K562 (cell line): ENCODE results near the gene CRADD. TPM values are rescaled to one million over a fixed set of nuclear protein-coding genes. Genes with fewer than 3 reads are reported as not detected.
A peak's percentile ranks its signal among the peaks of the same experiment; 100 is the strongest.

Source experiments
- CCNT2 ChIP-seq: IDR thresholded peaks from 2 replicates; pipeline ENCODE4 v1.6.1; 2011; ENCODE audit warnings: borderline replicate concordance, low read depth, mild to moderate bottlenecking, moderate library complexity, mixed read lengths, low read length; ENCODE audit not compliant: insufficient read length; ENCODE audit errors: extremely low read depth
- HLTF ChIP-seq: fragments of 450-650 bp; IDR thresholded peaks from 2 replicates; pipeline ENCODE4 v1.6.1; 2016
- HNRNPUL1 ChIP-seq: fragments of 200-400 bp; formaldehyde crosslinking; IDR thresholded peaks from 2 replicates; pipeline ENCODE4 v1.6.1; 2017; ENCODE audit warnings: low read length
- KDM1A ChIP-seq, 2 experiments: fragments of 450-650 bp; IDR thresholded peaks; 2 replicates each; pipeline ENCODE4 v1.6.1; 2016; ENCODE audit warnings: mild to moderate bottlenecking in 2 of 2
- MYC ChIP-seq, 2 experiments: fragments of 250-450 bp in 1 of 2; sonication (Bioruptor Pico) in 1 of 2; IDR thresholded peaks; 2 replicates each; pipeline versions ENCODE4 v1.5.1 to v1.6.1; 2012 to 2021; ENCODE audit warnings: low read depth in 2 of 2, borderline replicate concordance in 1 of 2, improper control_type of control experiment in 1 of 2, low read length in 1 of 2, mild to moderate bottlenecking in 1 of 2, moderate library complexity in 1 of 2
- NFIC ChIP-seq: fragments of 450-650 bp; IDR thresholded peaks from 2 replicates; pipeline ENCODE4 v1.6.1; 2017; ENCODE audit warnings: mild to moderate bottlenecking, inconsistent platforms
- PML ChIP-seq: IDR thresholded peaks from 2 replicates; pipeline ENCODE4 v1.6.1; 2012; ENCODE audit warnings: low read length, inconsistent platforms
- POLR2AphosphoS5 ChIP-seq: IDR thresholded peaks from 2 replicates; pipeline ENCODE4 v1.6.1; 2011; ENCODE audit warnings: mild to moderate bottlenecking, low read depth, low read length, moderate library complexity; ENCODE audit not compliant: control insufficient read depth, insufficient read depth
- PYGO2 ChIP-seq: fragments of 450-650 bp; IDR thresholded peaks from 2 replicates; pipeline ENCODE4 v1.6.1; 2016; ENCODE audit warnings: mild to moderate bottlenecking, missing genetic modification characterization, moderate library complexity, missing compliant biosample characterization
- RCOR1 ChIP-seq, 2 experiments: IDR thresholded peaks; 2 replicates each; pipeline ENCODE4 v1.6.1; 2012; ENCODE audit warnings: low read depth in 2 of 2, low read length in 2 of 2, borderline replicate concordance in 1 of 2, improper control_type of control experiment in 1 of 2
- SIX5 ChIP-seq, 2 experiments: IDR thresholded peaks; 2 replicates each; pipeline ENCODE4 v1.6.1; 2011; ENCODE audit warnings: low read length in 2 of 2, borderline replicate concordance in 1 of 2, low read depth in 1 of 2, mild to moderate bottlenecking in 1 of 2, moderate library complexity in 1 of 2; ENCODE audit not compliant: insufficient read depth in 1 of 2
- TCF3 ChIP-seq: sonication (generic); formaldehyde crosslinking; IDR thresholded peaks from 2 replicates; pipeline ENCODE4 v1.4.0; 2020; ENCODE audit warnings: mild to moderate bottlenecking, missing genetic modification reagents
- VEZF1 ChIP-seq: fragments of 200-800 bp; sonication (Bioruptor generic); IDR thresholded peaks from 2 replicates; pipeline ENCODE4 v1.6.1; 2017; ENCODE audit warnings: missing genetic modification characterization, missing compliant biosample characterization
- ZFP36 ChIP-seq: fragments of 150-350 bp; IDR thresholded peaks from 2 replicates; pipeline ENCODE4 v1.6.1; 2018; ENCODE audit warnings: low read length, low read depth; ENCODE audit not compliant: partially characterized antibody
- ZKSCAN8 ChIP-seq: fragments of 200-800 bp; sonication (Bioruptor generic); IDR thresholded peaks from 2 replicates; pipeline ENCODE4 v1.6.1; 2016; ENCODE audit warnings: missing genetic modification characterization, missing compliant biosample characterization
- ZNF263 ChIP-seq: sonication (generic); formaldehyde crosslinking; IDR thresholded peaks from 2 replicates; pipeline ENCODE4 v1.8.0; 2022; ENCODE audit warnings: mild to moderate bottlenecking, missing genetic modification reagents, borderline replicate concordance
- ZNF316 ChIP-seq: fragments of 450-650 bp; IDR thresholded peaks from 2 replicates; pipeline ENCODE4 v1.6.1; 2016
- polyA plus RNA-seq, 8 experiments: library from polyadenylated mRNA; depleted of rRNA in 4 of 8; stranded (reverse) in 5 of 8; unstranded in 3 of 8; fragments of >200 nt; fragmentation: Nextera tagmentation in 2 of 8; fragmentation: Illumina TruSeq in 1 of 8; extraction: Ambion mirVana in 2 of 8; extraction: Trizol in 1 of 8; gene quantifications; 2 replicates each; pipeline versions ENCODE4 v1.2.1 to v1.2.3, GENCODE V29; 2011 to 2014; ENCODE audit warnings: inconsistent platforms in 1 of 8, missing spikeins in 1 of 8
- total RNA-seq, 7 experiments: library from RNA; depleted of rRNA in 6 of 7; stranded (reverse); fragments of >200 nt in 6 of 7; fragmentation: Illumina TruSeq in 2 of 7; extraction: Trizol in 2 of 7; gene quantifications; 2 replicates each; pipeline versions ENCODE4 v1.2.1 to v1.2.3, GENCODE V29; 2011 to 2021; ENCODE audit warnings: low replicate concordance in 1 of 7
- TF ChIP-seq, protein P1 (sequence below), 2 experiments: fragments of 450-650 bp in 1 of 2; sonication (generic) in 1 of 2; formaldehyde crosslinking in 1 of 2; IDR thresholded peaks in 1 of 2; conservative IDR thresholded peaks in 1 of 2; 2 replicates each; pipeline versions ENCODE4 v1.6.1 to v1.8.1; 2016 to 2023; ENCODE audit warnings: mild to moderate bottlenecking in 2 of 2, moderate library complexity in 2 of 2, inconsistent platforms in 1 of 2, missing genetic modification reagents in 1 of 2
- TF ChIP-seq, protein P2 (sequence below): fragments of 450-650 bp; conservative IDR thresholded peaks from 2 replicates; pipeline ENCODE4 v1.6.1; 2016; ENCODE audit warnings: missing genetic modification characterization, low read depth, mild to moderate bottlenecking, control low read depth, missing compliant biosample characterization
- TF ChIP-seq, protein P3 (sequence below): fragments of 250-450 bp; sonication (Bioruptor Pico); IDR thresholded peaks from 2 replicates; pipeline ENCODE4 v1.8.0; 2022; ENCODE audit warnings: inconsistent platforms
- TF ChIP-seq, protein P4 (sequence below): sonication (generic); formaldehyde crosslinking; IDR thresholded peaks from 2 replicates; pipeline ENCODE4 v1.8.0; 2022; ENCODE audit warnings: missing genetic modification reagents, mild to moderate bottlenecking, borderline replicate concordance

CRADD gene
- total and polyA plus RNA-seq, 9 of the 15 experiments (the other 6 are each of a cell fraction or from before 2014, with no cell fraction given), result 20.5 to 41.1 (median 25.9) TPM

- TF ChIP-seq CCNT2, result no peak
- TF ChIP-seq, protein P1, sequence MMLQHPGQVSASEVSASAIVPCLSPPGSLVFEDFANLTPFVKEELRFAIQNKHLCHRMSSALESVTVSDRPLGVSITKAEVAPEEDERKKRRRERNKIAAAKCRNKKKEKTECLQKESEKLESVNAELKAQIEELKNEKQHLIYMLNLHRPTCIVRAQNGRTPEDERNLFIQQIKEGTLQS (IDR thresholded peaks at IDR 0.05), result no peak
- TF ChIP-seq, protein P1 (CRISPR knock-in tag; conservative IDR thresholded peaks at IDR 0.05), result no peak
- no peak for TF ChIP-seq SIX5 (IDR thresholded peaks at IDR 0.05; ENCODE audit: borderline replicate concordance in 1 of 2, insufficient read depth in 1 of 2, low read depth in 1 of 2, low read length in 2 of 2)
- TF ChIP-seq, protein P2, sequence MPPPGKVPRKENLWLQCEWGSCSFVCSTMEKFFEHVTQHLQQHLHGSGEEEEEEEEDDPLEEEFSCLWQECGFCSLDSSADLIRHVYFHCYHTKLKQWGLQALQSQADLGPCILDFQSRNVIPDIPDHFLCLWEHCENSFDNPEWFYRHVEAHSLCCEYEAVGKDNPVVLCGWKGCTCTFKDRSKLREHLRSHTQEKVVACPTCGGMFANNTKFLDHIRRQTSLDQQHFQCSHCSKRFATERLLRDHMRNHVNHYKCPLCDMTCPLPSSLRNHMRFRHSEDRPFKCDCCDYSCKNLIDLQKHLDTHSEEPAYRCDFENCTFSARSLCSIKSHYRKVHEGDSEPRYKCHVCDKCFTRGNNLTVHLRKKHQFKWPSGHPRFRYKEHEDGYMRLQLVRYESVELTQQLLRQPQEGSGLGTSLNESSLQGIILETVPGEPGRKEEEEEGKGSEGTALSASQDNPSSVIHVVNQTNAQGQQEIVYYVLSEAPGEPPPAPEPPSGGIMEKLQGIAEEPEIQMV (tag), result no peak
- TF ChIP-seq ZNF316, result no peak
- peak; percentile 57 for TF ChIP-seq POLR2AphosphoS5
- TF ChIP-seq ZFP36, result no peak
- TF ChIP-seq NFIC, result peak; percentile 74
- TF ChIP-seq TCF3 (CRISPR knock-in tag), result peak; percentile 79
- TF ChIP-seq PYGO2 (tag), result no peak
- TF ChIP-seq KDM1A (IDR thresholded peaks at IDR 0.05), result peak; percentile 45 to 62; a peak in 2 of 4 replicates
- peak; percentile 68; the same call in 1 of the 2 replicates for TF ChIP-seq PML
- no peak for TF ChIP-seq VEZF1 (CRISPR knock-in tag)
- TF ChIP-seq, protein P3, sequence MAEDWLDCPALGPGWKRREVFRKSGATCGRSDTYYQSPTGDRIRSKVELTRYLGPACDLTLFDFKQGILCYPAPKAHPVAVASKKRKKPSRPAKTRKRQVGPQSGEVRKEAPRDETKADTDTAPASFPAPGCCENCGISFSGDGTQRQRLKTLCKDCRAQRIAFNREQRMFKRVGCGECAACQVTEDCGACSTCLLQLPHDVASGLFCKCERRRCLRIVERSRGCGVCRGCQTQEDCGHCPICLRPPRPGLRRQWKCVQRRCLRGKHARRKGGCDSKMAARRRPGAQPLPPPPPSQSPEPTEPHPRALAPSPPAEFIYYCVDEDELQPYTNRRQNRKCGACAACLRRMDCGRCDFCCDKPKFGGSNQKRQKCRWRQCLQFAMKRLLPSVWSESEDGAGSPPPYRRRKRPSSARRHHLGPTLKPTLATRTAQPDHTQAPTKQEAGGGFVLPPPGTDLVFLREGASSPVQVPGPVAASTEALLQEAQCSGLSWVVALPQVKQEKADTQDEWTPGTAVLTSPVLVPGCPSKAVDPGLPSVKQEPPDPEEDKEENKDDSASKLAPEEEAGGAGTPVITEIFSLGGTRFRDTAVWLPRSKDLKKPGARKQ, result no peak
- TF ChIP-seq HNRNPUL1, result no peak
- TF ChIP-seq MYC (IDR thresholded peaks at IDR 0.05; ENCODE audit: low read depth, low read length), result no peak
- TF ChIP-seq MYC (CRISPR knock-in tag; IDR thresholded peaks at IDR 0.05; ENCODE audit: borderline replicate concordance, low read depth), result no peak
- TF ChIP-seq, protein P4, sequence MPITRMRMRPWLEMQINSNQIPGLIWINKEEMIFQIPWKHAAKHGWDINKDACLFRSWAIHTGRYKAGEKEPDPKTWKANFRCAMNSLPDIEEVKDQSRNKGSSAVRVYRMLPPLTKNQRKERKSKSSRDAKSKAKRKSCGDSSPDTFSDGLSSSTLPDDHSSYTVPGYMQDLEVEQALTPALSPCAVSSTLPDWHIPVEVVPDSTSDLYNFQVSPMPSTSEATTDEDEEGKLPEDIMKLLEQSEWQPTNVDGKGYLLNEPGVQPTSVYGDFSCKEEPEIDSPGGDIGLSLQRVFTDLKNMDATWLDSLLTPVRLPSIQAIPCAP (CRISPR knock-in tag), result no peak
- no peak for TF ChIP-seq ZKSCAN8 (CRISPR knock-in tag)
- TF ChIP-seq RCOR1 (IDR thresholded peaks at IDR 0.05; ENCODE audit: borderline replicate concordance in 1 of 2, low read depth in 2 of 2, low read length in 2 of 2), result peak in 1 of 2 experiments; percentile 78; a peak in 2 of 4 replicates
- no peak for TF ChIP-seq ZNF263
- TF ChIP-seq HLTF, result no peak
These were observed 125.1 kb downstream of the CRADD start (continued) for GRCh38 chr12:93802293-93802692.
